ENCODE measurements around the gene CCNJL.

CCNJL gene

GRCh38 chr5:160293901-160294561, 18.3 kb downstream of the CCNJL start:
- H3K14ac ChIP-seq (ENCODE audit: low read length) = no peak overlapping the region
- WGBS (ENCODE audit: extremely low coverage, insufficient coverage, insufficient read length) = no CpG with 5 or more reads among the region's 13 CpGs
- peaks cover 15 to 17% of the 10 kb centered on the region in 2 experiments for H3K4me1 ChIP-seq (ENCODE audit: control insufficient read depth in 1 of 2, insufficient read depth in 2 of 2, low read length in 2 of 2)
- no peaks in the 10 kb centered on the region for H3K9me3 ChIP-seq (ENCODE audit: insufficient read depth, low read depth, low read length)
- H3K23ac ChIP-seq (ENCODE audit: low read length) = no peak overlapping the region
- no peak overlapping the region for H3K27ac ChIP-seq (ENCODE audit: low read depth, low read length)
- H3K79me1 ChIP-seq (ENCODE audit: low read length) = peaks cover 7% of the 10 kb centered on the region
- H2BK12ac ChIP-seq (ENCODE audit: low read length) = no peak overlapping the region
- no peaks in the 10 kb centered on the region for H3K27me3 ChIP-seq (ENCODE audit: insufficient read depth, low read length)
- no peak overlapping the region for H2AFZ ChIP-seq (ENCODE audit: insufficient read depth, low read length, poor library complexity)
- no peak overlapping the region for H2BK5ac ChIP-seq (ENCODE audit: low read depth, low read length, poor library complexity)
- H3K9ac ChIP-seq (ENCODE audit: low read length) = no peak overlapping the region
- no peak overlapping the region for H4K12ac ChIP-seq (ENCODE audit: low read depth, low read length)
- H3K79me2 ChIP-seq (ENCODE audit: control insufficient read depth, insufficient read depth, low read length, poor library complexity) = peaks cover 2% of the 10 kb centered on the region
- H3K4me3 ChIP-seq (ENCODE audit: low read depth, low read length) = no peak overlapping the region
- no peak overlapping the region for H4K8ac ChIP-seq (ENCODE audit: low read depth, low read length)
- DNase-seq = no peak
- H3K36me3 ChIP-seq (ENCODE audit: control insufficient read depth in 1 of 2, insufficient read depth in 2 of 2, low read length in 2 of 2) = no peaks in the 10 kb centered on the region
- H3K4ac ChIP-seq (ENCODE audit: low read depth, low read length) = no peak overlapping the region
- no peak overlapping the region for H3K18ac ChIP-seq (ENCODE audit: low read length)
- no peak overlapping the region for H4K91ac ChIP-seq (ENCODE audit: low read depth, low read length)
- no peak overlapping the region for H3K4me2 ChIP-seq (ENCODE audit: low read length)
- H2AK5ac ChIP-seq (ENCODE audit: low read length) = no peak overlapping the region
- H2BK120ac ChIP-seq (ENCODE audit: insufficient read depth, low read length, poor library complexity) = no peak overlapping the region

GRCh38 chr5:160293386-160293785, 19.0 kb downstream of the CCNJL start:
- peaks cover 2% of the 10 kb centered on the region for H3K79me2 ChIP-seq (ENCODE audit: control insufficient read depth, insufficient read depth, low read length, poor library complexity)
- H4K12ac ChIP-seq (ENCODE audit: low read depth, low read length) = no peak overlapping the region
- no CpG with 5 or more reads among the region's 10 CpGs for WGBS (ENCODE audit: extremely low coverage, insufficient coverage, insufficient read length)

GRCh38 chr5:160291467-160291866, 20.9 kb downstream of the CCNJL start:
- Histone ChIP-seq H3K36me3 (ENCODE audit: control insufficient read depth in 1 of 2, insufficient read depth in 2 of 2, low read length in 2 of 2) (no peaks in the 10 kb centered on the region), H3K9me3 (ENCODE audit: insufficient read depth, low read depth, low read length) (no peaks in the 10 kb centered on the region), H3K4me1 (ENCODE audit: control insufficient read depth in 1 of 2, insufficient read depth in 2 of 2, low read length in 2 of 2) (peaks cover 27 to 29% of the 10 kb centered on the region in 2 experiments), H3K79me1 (ENCODE audit: low read length) (peaks cover 18% of the 10 kb centered on the region), H2BK12ac (ENCODE audit: low read length) (no peak overlapping the region), H3K4me2 (ENCODE audit: low read length) (no peak overlapping the region), H2BK120ac (ENCODE audit: insufficient read depth, low read length, poor library complexity) (no peak overlapping the region), H3K27me3 (ENCODE audit: insufficient read depth, low read length) (no peaks in the 10 kb centered on the region), H4K8ac (ENCODE audit: low read depth, low read length) (no peak overlapping the region), H4K91ac (ENCODE audit: low read depth, low read length) (no peak overlapping the region), H3K18ac (ENCODE audit: low read length) (no peak overlapping the region), H2AFZ (ENCODE audit: insufficient read depth, low read length, poor library complexity) (no peak overlapping the region), H3K27ac (ENCODE audit: low read depth, low read length) (no peak overlapping the region), H3K9ac (ENCODE audit: low read length) (no peak overlapping the region), H3K14ac (ENCODE audit: low read length) (no peak overlapping the region), H2AK5ac (ENCODE audit: low read length) (no peak overlapping the region), H3K4me3 (ENCODE audit: low read depth, low read length) (no peak overlapping the region), H3K4ac (ENCODE audit: low read depth, low read length) (no peak overlapping the region), H2BK5ac (ENCODE audit: low read depth, low read length, poor library complexity) (no peak overlapping the region), H3K23ac (ENCODE audit: low read length) (no peak overlapping the region), H3K79me2 (ENCODE audit: control insufficient read depth, insufficient read depth, low read length, poor library complexity) (peaks cover 2% of the 10 kb centered on the region), H4K12ac (ENCODE audit: low read depth, low read length) (no peak overlapping the region)
- no CpG with 5 or more reads among the region's 8 CpGs for WGBS (ENCODE audit: extremely low coverage, insufficient coverage, insufficient read length)
- no peak for DNase-seq

More at GRCh38 chr5:160293386-160293785, 19.0 kb downstream of the CCNJL start:
- H3K9me3 ChIP-seq (ENCODE audit: insufficient read depth, low read depth, low read length) = no peaks in the 10 kb centered on the region
- no peak overlapping the region for H3K27ac ChIP-seq (ENCODE audit: low read depth, low read length)
- no peak overlapping the region for H3K23ac ChIP-seq (ENCODE audit: low read length)
- no peak for DNase-seq
- no peak overlapping the region for H2AK5ac ChIP-seq (ENCODE audit: low read length)
- no peak overlapping the region for H4K8ac ChIP-seq (ENCODE audit: low read depth, low read length)
- H3K36me3 ChIP-seq (ENCODE audit: control insufficient read depth in 1 of 2, insufficient read depth in 2 of 2, low read length in 2 of 2) = no peaks in the 10 kb centered on the region
- no peak overlapping the region for H3K4ac ChIP-seq (ENCODE audit: low read depth, low read length)
- no peak overlapping the region for H2BK120ac ChIP-seq (ENCODE audit: insufficient read depth, low read length, poor library complexity)
- peaks cover 18 to 19% of the 10 kb centered on the region in 2 experiments for H3K4me1 ChIP-seq (ENCODE audit: control insufficient read depth in 1 of 2, insufficient read depth in 2 of 2, low read length in 2 of 2)
- no peaks in the 10 kb centered on the region for H3K27me3 ChIP-seq (ENCODE audit: insufficient read depth, low read length)
- H3K9ac ChIP-seq (ENCODE audit: low read length) = no peak overlapping the region
- H4K91ac ChIP-seq (ENCODE audit: low read depth, low read length) = no peak overlapping the region
- no peak overlapping the region for H3K4me2 ChIP-seq (ENCODE audit: low read length)
- H3K14ac ChIP-seq (ENCODE audit: low read length) = no peak overlapping the region
- no peak overlapping the region for H2BK5ac ChIP-seq (ENCODE audit: low read depth, low read length, poor library complexity)
- H3K4me3 ChIP-seq (ENCODE audit: low read depth, low read length) = no peak overlapping the region
- no peak overlapping the region for H3K18ac ChIP-seq (ENCODE audit: low read length)
- H2AFZ ChIP-seq (ENCODE audit: insufficient read depth, low read length, poor library complexity) = no peak overlapping the region
- H2BK12ac ChIP-seq (ENCODE audit: low read length) = no peak overlapping the region
- H3K79me1 ChIP-seq (ENCODE audit: low read length) = peaks cover 10% of the 10 kb centered on the region

GRCh38 chr5:160290751-160291150, 21.6 kb downstream of the CCNJL start:
- Histone ChIP-seq H3K79me1 (ENCODE audit: low read length) (peaks cover 18% of the 10 kb centered on the region), H3K27ac (ENCODE audit: low read depth, low read length) (no peak overlapping the region), H2BK12ac (ENCODE audit: low read length) (no peak overlapping the region), H4K91ac (ENCODE audit: low read depth, low read length) (no peak overlapping the region), H3K4me3 (ENCODE audit: low read depth, low read length) (no peak overlapping the region), H3K14ac (ENCODE audit: low read length) (no peak overlapping the region), H2BK120ac (ENCODE audit: insufficient read depth, low read length, poor library complexity) (no peak overlapping the region), H3K27me3 (ENCODE audit: insufficient read depth, low read length) (no peaks in the 10 kb centered on the region), H3K79me2 (ENCODE audit: control insufficient read depth, insufficient read depth, low read length, poor library complexity) (peaks cover 2% of the 10 kb centered on the region), H3K9ac (ENCODE audit: low read length) (no peak overlapping the region), H3K4me1 (ENCODE audit: control insufficient read depth in 1 of 2, insufficient read depth in 2 of 2, low read length in 2 of 2) (peaks cover 32 to 35% of the 10 kb centered on the region in 2 experiments), H2AFZ (ENCODE audit: insufficient read depth, low read length, poor library complexity) (no peak overlapping the region), H3K36me3 (ENCODE audit: control insufficient read depth in 1 of 2, insufficient read depth in 2 of 2, low read length in 2 of 2) (no peaks in the 10 kb centered on the region), H3K18ac (ENCODE audit: low read length) (no peak overlapping the region), H2BK5ac (ENCODE audit: low read depth, low read length, poor library complexity) (no peak overlapping the region), H3K9me3 (ENCODE audit: insufficient read depth, low read depth, low read length) (no peaks in the 10 kb centered on the region), H2AK5ac (ENCODE audit: low read length) (no peak overlapping the region), H3K23ac (ENCODE audit: low read length) (no peak overlapping the region), H3K4ac (ENCODE audit: low read depth, low read length) (no peak overlapping the region), H4K8ac (ENCODE audit: low read depth, low read length) (no peak overlapping the region), H4K12ac (ENCODE audit: low read depth, low read length) (no peak overlapping the region), H3K4me2 (ENCODE audit: low read length) (no peak overlapping the region)
- WGBS (ENCODE audit: extremely low coverage, insufficient coverage, insufficient read length) = no CpG with 5 or more reads among the region's 3 CpGs
- DNase-seq = peak in 1 of 2 donors; percentile 25
